Right atrium auricular region (tissue), 2 donors: ENCODE measurements around the gene ANKRD33. TPM values are rescaled to one million over a fixed set of nuclear protein-coding genes. Genes with fewer than 3 reads are reported as not detected.

ENCODE experiments used
- DNase-seq: peaks from one replicate; pipeline ENCODE4 v3.0.0-alpha.2; 2019; ENCODE audit warnings: low spot score
- H3K27ac ChIP-seq, 2 donors: fragments of 200-600 bp; sonication (generic); 1 replicate in 1 of 2; 2 replicates in 1 of 2; pipeline ENCODE4 v1.5.1; 2016 to 2019
- H3K27me3 ChIP-seq, 2 donors: fragments of 200-600 bp; sonication (generic); one replicate each; pipeline versions ENCODE4 v1.5.1 to v1.6.0; 2017 to 2019
- H3K36me3 ChIP-seq: fragments of 200-600 bp; sonication (generic); one replicate; pipeline ENCODE4 v1.5.1; 2016
- H3K4me1 ChIP-seq, 2 donors: fragments of 200-600 bp; sonication (generic); one replicate each; pipeline versions ENCODE4 v1.5.1 to v1.6.0; 2017 to 2019
- H3K4me3 ChIP-seq, 2 donors: fragments of 200-600 bp; sonication (generic); 1 replicate in 1 of 2; 2 replicates in 1 of 2; pipeline ENCODE4 v1.5.1; 2017 to 2019; ENCODE audit warnings: mild to moderate bottlenecking in 1 of 2, moderate library complexity in 1 of 2
- H3K9me3 ChIP-seq, 2 donors: fragments of 200-600 bp; sonication (generic); one replicate each; pipeline ENCODE4 v1.5.1; 2019
- total RNA-seq, 2 donors: library from RNA; depleted of rRNA; stranded (reverse); fragments of >200 nt; gene quantifications; one replicate each; pipeline ENCODE4 v1.1.0, GENCODE V29; 2016
- TF ChIP-seq, protein P1 (sequence below), 2 donors: fragments of 200-600 bp; sonication (generic); IDR thresholded peaks; one replicate each; pipeline ENCODE4 v1.5.1; 2019; ENCODE audit warnings: antibody characterized with exemption in 2 of 2

The ANKRD33 gene
- total RNA-seq, 2 donors from 2014 or later: not detected

DNA sequence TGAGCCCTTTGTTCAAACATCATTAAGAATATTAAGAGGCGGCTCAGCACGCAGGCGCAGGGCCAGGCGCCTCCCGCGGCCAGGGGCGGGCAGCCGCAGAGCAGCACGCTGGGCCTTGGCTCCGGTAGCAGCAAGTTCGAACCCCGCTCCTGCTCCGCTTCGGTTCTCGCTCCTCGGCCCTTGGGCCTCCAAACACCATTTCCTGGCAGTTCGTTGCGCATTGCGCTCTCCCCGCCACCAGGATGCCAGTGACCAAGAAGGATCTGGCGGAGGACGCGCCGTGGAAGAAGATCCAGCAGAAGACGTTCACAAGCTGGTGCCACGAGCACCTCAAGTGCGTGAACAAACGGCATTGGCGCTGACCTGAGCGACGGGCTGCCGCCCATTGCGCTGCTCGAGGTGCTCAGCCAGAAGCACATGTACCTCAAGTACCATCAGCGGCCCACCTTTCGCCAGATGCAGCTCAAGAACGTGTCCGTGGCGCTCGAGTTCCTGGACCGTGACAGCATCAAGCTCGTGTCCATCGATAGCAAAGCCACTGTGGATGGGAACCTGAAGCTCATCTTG lies 12.5 kb downstream of the ANKRD33 start:
- no peak for DNase-seq
- H3K4me1 ChIP-seq: peaks cover 0 to 27% of the 10 kb centered on the region in 2 donors
- no peaks in the 10 kb centered on the region for H3K27me3 ChIP-seq
- H3K4me3 ChIP-seq: no peak overlapping the region
- no peak overlapping the region for H3K27ac ChIP-seq
- peaks cover 0 to 3% of the 10 kb centered on the region in 2 donors for H3K9me3 ChIP-seq
- no peaks in the 10 kb centered on the region for H3K36me3 ChIP-seq
- TF ChIP-seq, protein P1, sequence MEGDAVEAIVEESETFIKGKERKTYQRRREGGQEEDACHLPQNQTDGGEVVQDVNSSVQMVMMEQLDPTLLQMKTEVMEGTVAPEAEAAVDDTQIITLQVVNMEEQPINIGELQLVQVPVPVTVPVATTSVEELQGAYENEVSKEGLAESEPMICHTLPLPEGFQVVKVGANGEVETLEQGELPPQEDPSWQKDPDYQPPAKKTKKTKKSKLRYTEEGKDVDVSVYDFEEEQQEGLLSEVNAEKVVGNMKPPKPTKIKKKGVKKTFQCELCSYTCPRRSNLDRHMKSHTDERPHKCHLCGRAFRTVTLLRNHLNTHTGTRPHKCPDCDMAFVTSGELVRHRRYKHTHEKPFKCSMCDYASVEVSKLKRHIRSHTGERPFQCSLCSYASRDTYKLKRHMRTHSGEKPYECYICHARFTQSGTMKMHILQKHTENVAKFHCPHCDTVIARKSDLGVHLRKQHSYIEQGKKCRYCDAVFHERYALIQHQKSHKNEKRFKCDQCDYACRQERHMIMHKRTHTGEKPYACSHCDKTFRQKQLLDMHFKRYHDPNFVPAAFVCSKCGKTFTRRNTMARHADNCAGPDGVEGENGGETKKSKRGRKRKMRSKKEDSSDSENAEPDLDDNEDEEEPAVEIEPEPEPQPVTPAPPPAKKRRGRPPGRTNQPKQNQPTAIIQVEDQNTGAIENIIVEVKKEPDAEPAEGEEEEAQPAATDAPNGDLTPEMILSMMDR (IDR thresholded peaks at IDR 0.05): no peak

DNA sequence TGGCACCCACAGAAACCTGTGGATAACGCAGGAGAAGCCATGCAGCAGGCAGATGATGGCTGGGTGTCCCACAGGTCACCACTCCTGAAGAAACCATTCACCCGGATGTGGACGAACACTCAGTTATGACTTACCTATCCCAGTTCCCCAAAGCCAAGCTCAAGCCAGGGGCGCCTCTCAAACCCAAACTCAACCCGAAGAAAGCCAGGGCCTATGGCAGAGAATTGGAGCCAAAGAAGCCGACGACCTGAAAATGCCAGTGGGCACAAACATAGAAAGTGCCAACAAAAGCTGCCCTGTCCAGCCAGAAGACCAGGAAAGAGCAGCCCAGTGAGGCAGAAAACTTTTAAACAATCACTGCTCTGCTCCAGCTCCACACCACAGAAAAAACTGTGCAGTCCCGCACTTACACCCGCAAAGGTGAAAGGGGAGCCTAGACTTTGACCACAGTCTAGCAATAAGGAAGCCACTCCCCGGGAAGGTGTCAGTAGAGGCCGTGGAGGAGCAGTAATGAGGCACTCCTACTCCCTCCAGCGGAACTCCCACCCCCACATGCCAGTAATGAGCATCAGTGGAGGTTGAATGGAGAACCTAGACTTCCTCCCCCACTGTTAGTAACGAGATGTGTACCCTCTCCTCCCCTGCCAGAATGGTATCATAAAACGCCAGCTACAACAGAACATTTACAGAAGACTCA lies 13.4 kb downstream of the ANKRD33 start:
- Histone ChIP-seq H3K4me1 (peaks cover 0 to 29% of the 10 kb centered on the region in 2 donors), H3K36me3 (no peaks in the 10 kb centered on the region)

DNA sequence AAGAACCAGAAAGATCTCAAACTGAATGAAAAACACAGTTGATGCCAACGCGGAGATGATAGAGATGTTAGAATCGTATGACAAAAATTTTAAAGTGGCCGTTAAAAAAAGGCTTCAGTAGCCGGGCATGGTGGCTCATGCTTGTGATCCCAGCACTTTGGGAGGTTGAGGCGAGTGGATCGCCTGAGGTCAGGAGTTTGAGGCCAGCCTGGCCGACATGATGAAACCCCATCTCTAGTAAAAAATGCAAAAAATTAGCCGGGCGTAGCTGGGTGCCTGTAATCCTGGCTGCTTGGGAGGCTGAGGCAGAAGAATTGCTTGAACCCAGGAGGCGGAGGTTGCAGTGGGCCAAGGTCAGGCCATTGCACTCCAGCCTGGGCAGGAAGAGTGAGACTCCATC lies 14.0 kb downstream of the ANKRD33 start:
- Histone ChIP-seq H3K27ac (no peak overlapping the region), H3K4me3 (no peak overlapping the region), H3K36me3 (no peaks in the 10 kb centered on the region), H3K9me3 (peaks cover 0 to 3% of the 10 kb centered on the region in 2 donors), H3K4me1 (peaks cover 0 to 29% of the 10 kb centered on the region in 2 donors), H3K27me3 (no peaks in the 10 kb centered on the region)
- no peak for DNase-seq
- TF ChIP-seq, protein P1 (IDR thresholded peaks at IDR 0.05): no peak

More for the DNA sequence above, 13.4 kb downstream of the ANKRD33 start:
- TF ChIP-seq, protein P1 (IDR thresholded peaks at IDR 0.05): no peak
- H3K27ac ChIP-seq: no peak overlapping the region
- H3K27me3 ChIP-seq: no peaks in the 10 kb centered on the region
- no peak for DNase-seq
- H3K9me3 ChIP-seq: peaks cover 0 to 3% of the 10 kb centered on the region in 2 donors
- no peak overlapping the region for H3K4me3 ChIP-seq

DNA sequence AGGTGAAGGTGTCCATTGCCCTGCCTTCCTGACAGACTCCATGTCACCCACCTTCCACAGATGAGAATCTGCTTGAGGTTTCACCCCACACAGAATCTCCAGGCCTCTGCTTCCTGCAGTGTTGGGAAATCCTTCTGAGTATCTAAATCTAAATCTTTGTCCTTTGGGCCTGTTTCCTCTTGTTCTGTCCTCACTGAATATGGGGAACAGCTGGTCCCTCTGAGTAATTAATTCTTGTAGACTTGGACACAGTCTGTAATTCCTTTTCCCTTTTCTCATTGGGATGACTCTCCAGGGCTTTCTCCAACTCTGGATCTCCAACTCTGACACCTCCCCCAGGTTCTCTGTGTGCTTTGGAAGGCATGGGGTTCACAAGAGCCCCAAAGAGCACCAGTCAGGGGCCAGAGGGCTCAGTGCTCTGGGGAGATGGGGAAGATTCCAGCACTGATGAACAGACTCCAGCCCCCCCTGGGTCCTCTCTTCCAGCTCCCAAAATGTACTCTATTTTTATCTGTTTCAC lies 17.1 kb downstream of the ANKRD33 start:
- DNase-seq: no peak
- Histone ChIP-seq H3K4me1 (peaks cover 0 to 45% of the 10 kb centered on the region in 2 donors), H3K27me3 (no peaks in the 10 kb centered on the region), H3K27ac (peak overlapping the region; percentile 82 to 90), H3K9me3 (peaks cover 0 to 3% of the 10 kb centered on the region in 2 donors), H3K36me3 (no peaks in the 10 kb centered on the region), H3K4me3 (no peak overlapping the region)
- TF ChIP-seq, protein P1 (IDR thresholded peaks at IDR 0.05): no peak

DNA sequence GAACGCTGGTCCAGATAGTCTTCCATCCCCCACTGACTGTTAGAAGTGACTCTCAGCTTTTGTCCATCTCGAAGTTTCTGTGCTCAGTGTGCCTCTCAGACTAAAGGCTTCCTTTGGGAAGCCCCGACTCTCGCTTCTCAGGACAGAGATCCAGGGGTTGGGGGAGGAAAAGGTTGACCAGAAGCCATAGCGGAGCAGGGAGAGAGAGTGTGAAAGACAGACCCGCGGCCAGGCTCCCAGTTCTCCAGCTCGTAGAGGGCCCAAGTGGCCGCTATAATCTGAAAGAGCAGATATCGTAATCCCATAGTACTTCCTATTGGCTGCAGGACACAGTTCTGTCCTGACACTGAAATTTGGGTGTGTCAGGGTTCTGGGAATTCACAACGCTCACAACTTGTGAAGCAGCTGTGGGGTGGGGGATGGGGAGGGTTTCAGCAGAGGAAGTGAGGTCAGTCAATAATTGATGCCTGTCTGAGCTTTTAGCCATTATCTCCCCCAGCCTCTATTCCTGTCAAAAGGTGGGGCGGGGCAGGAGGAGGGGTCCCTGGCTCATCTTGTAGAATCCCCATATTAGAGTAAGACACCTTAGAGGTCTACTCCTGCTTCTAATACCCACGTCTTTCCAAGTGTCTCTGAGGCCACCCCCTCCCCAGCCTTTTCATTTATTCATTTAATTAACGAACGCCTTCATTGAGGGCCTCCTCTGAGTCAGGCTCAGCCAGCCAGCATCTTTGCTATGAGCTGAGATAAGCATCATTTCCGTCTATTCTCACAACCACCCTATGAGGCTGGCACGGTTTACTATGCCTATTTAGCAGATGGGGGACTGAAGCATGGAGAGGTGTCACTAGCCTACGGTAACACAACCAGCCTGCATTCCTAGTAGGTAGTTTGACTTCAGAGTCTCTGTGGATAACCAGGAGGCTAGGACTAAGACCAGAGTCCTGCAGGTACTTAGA lies 17.8 kb downstream of the ANKRD33 start:
- Histone ChIP-seq H3K27me3 (no peaks in the 10 kb centered on the region), H3K4me1 (peaks cover 0 to 53% of the 10 kb centered on the region in 2 donors), H3K4me3 (peak overlapping the region in 1 of 2 donors; percentile 61), H3K9me3 (peaks cover 0 to 3% of the 10 kb centered on the region in 2 donors), H3K36me3 (no peaks in the 10 kb centered on the region), H3K27ac (peak overlapping the region; percentile 82 to 90)
- TF ChIP-seq, protein P1 (IDR thresholded peaks at IDR 0.05): no peak
- DNase-seq: peak; percentile 94
